Activated CD8-positive, alpha-beta memory T cell treated with anti-CD3 and anti-CD28 coated beads for 24 hours (primary cell): ENCODE measurements around the gene LRRC53.

Source experiments
- DNase-seq: peaks from one replicate; pipeline ENCODE4 v3.0.0-alpha.2; 2020

Gene LRRC53

DNA sequence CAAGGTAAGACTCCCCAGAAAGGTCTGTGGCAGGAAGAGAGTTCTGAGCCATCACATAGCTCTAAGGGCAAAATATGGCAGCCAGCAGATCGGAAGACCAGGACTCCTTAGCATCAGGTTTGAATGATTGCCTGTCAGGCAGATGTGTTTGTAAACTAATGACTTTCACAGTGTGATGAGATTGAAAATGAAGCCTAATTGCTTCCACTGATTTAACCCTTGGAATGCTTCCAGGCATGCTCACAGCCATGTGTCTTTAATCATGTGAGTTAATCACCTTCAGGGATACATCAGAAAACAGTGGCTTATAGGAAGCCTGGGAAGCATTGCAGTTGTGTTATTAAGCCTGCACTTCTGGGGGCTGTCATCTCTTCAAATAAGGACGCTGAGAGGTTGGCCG lies 82.8 kb downstream of the LRRC53 start:
- DNase-seq, result no peak

GRCh38 chr1:74427681-74428080 lies 84.7 kb downstream of the LRRC53 start:
- DNase-seq, result no peak

- no peak for DNase-seq
Observed at GRCh38 chr1:74426208-74426937, 86.0 kb downstream of the LRRC53 start.

GRCh38 chr1:74425676-74426075 lies 86.7 kb downstream of the LRRC53 start:
- no peak for DNase-seq

DNA sequence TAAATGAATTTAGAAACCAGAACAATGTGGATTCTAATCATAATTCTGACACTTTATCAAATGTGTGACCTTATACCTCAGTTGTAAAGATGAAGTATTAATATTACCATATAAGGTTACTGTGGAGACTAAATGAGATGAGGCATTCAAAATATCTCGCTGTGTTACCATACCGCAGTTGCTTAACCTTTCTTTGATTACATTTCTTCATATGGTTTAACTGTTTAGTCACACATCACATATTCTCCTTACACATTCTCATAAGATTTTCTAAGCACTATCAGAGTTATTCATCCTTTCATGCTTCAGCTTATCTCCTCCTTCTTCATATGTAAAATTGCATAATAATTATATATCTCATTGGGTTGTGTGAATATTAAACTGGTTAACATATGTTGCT lies 88.9 kb downstream of the LRRC53 start:
- DNase-seq, result no peak

DNA sequence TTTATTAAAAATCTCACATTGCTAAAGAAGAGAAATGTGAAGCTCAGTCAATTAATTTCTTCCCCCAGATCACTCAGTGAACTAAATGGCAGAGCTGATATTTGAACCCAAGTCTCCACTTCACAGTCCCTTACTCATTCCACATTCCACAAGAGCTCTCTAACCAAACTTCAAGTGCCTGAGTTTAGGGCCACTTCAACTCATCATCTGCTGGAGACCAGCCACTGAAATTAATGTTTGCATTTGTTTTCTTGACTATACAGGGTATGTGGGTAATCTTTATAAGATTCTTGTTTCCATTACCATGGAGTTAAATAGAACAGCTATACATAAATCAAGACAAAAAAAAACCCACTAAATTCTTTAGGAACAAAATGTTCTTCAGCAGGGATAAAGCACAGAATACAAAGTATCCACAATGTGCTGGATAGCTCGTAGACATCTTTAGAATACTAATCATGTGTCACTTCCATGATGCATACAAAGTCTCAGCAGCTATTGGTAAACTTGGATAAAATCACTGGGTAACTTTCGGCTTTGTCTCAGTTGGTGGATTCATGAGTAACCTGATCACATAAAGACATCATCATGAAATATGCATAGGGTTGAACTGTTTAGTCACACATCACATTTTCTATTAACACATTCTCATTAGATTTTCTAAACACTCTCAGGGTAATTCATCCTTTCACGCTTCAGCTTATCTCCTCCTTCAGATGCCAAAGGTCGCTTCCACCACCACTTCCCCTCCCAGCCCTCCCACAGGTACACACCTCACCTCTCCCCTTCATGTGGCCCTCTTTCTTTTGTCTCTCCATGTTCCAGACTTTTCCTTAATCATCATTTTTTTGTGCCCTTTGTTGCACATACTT lies 89.8 kb downstream of the LRRC53 start:
- DNase-seq, result no peak

- no peak for DNase-seq
Observed at GRCh38 chr1:74420467-74420866, 91.9 kb downstream of the LRRC53 start.
